Naive thymus-derived CD4-positive, alpha-beta T cell (primary cell): Measurements from ENCODE around the gene CISD3. TPM values are rescaled to one million over a fixed set of nuclear protein-coding genes. Genes with fewer than 3 reads are reported as not detected.

Source experiments
- ATAC-seq: fragments of 150-1000 bp; cut with Tn5 transposase; 2 replicates; pipeline ENCODE4 v1.10.0; 2021; ENCODE audit warnings: mild to moderate bottlenecking, moderate library complexity
- CTCF ChIA-PET: fragments of 350-600 bp; sonication (Branson Sonifier 250); formaldehyde crosslinking; loops from one replicate; lab custom pipeline; 2021; ENCODE audit warnings: antibody characterized with exemption; lab: Charles Lee
- POLR2A ChIA-PET: fragments of 350-600 bp; sonication (Branson Sonifier 250); formaldehyde crosslinking; loops from one replicate; lab custom pipeline; 2021; ENCODE audit warnings: antibody characterized with exemption, inconsistent platforms; lab: Charles Lee
- DNase-seq, 9 donors: peaks; one replicate each; pipeline versions ENCODE4 v3.0.0 to v3.0.0-alpha.2; 2020 to 2022; ENCODE audit warnings: mixed read lengths in 1 of 9
- H3K27ac ChIP-seq: one replicate; pipeline ENCODE4 v1.7.0; 2013; ENCODE audit warnings: mild to moderate bottlenecking, low read depth, low read length, moderate library complexity
- H3K27me3 ChIP-seq, 2 donors: one replicate each; pipeline ENCODE4 v1.7.0; 2013; ENCODE audit warnings: low read length in 2 of 2, mild to moderate bottlenecking in 2 of 2, moderate library complexity in 2 of 2; ENCODE audit not compliant: control insufficient read depth in 2 of 2, insufficient read depth in 2 of 2
- H3K36me3 ChIP-seq, 3 experiments: 1 replicate in 2 of 3; 2 replicates in 1 of 3; pipeline ENCODE4 v1.7.0; 2013; ENCODE audit warnings: low read length in 3 of 3, mild to moderate bottlenecking in 3 of 3, moderate library complexity in 1 of 3; ENCODE audit not compliant: insufficient read depth in 3 of 3, control insufficient read depth in 2 of 3
- H3K4me1 ChIP-seq, 2 donors: one replicate each; pipeline ENCODE4 v1.7.0; 2013; ENCODE audit warnings: low read length in 2 of 2, mild to moderate bottlenecking in 2 of 2, moderate library complexity in 1 of 2; ENCODE audit not compliant: control insufficient read depth in 2 of 2, insufficient read depth in 2 of 2
- H3K4me3 ChIP-seq: 2 replicates; pipeline ENCODE4 v1.7.0; 2013; ENCODE audit warnings: mild to moderate bottlenecking, low read length
- H3K9me3 ChIP-seq, 3 experiments: 1 replicate in 2 of 3; 2 replicates in 1 of 3; pipeline ENCODE4 v1.7.0; 2013; ENCODE audit warnings: low read length in 3 of 3; ENCODE audit not compliant: control insufficient read depth in 2 of 3
- H3K27ac Mint-ChIP-seq, 9 donors: one replicate each; pipeline ENCODE4 v1.8.0; 2020 to 2022; ENCODE audit warnings: mixed read lengths in 9 of 9, mild to moderate bottlenecking in 8 of 9, moderate library complexity in 5 of 9, inconsistent platforms in 2 of 9
- H3K27me3 Mint-ChIP-seq, 5 donors: one replicate each; pipeline ENCODE4 v1.8.0; 2021 to 2022; ENCODE audit warnings: mixed read lengths in 5 of 5, mild to moderate bottlenecking in 1 of 5
- H3K36me3 Mint-ChIP-seq, 5 donors: one replicate each; pipeline ENCODE4 v1.8.0; 2020 to 2022; ENCODE audit warnings: mixed read lengths in 5 of 5, mild to moderate bottlenecking in 3 of 5, inconsistent platforms in 1 of 5
- H3K4me1 Mint-ChIP-seq, 7 donors: one replicate each; pipeline ENCODE4 v1.8.0; 2020 to 2022; ENCODE audit warnings: mixed read lengths in 7 of 7, mild to moderate bottlenecking in 3 of 7, inconsistent platforms in 1 of 7
- H3K4me3 Mint-ChIP-seq, 10 donors: one replicate each; pipeline ENCODE4 v1.8.0; 2020 to 2022; ENCODE audit warnings: mild to moderate bottlenecking in 10 of 10, mixed read lengths in 10 of 10, moderate library complexity in 6 of 10, inconsistent platforms in 2 of 10
- H3K9me3 Mint-ChIP-seq, 11 donors: one replicate each; pipeline ENCODE4 v1.8.0; 2020 to 2022; ENCODE audit warnings: mixed read lengths in 11 of 11, mild to moderate bottlenecking in 4 of 11, inconsistent platforms in 1 of 11, moderate library complexity in 1 of 11
- intact Hi-C, 2 donors: fragments of 100-400 bp; cut with micrococcal nuclease; formaldehyde crosslinking; loops; one replicate each; pipeline ENCODE4 v1.15.1; 2023
- polyA plus RNA-seq, 2 donors: library from polyadenylated mRNA; unstranded; fragments of 300-500 nt; fragmentation: Illumina TruSeq; gene quantifications; one replicate each; pipeline ENCODE4 v1.2.3, GENCODE V29; 2021
- total RNA-seq, 6 experiments: library from RNA in 5 of 6; stranded (reverse) in 5 of 6; gene quantifications; 1 replicate in 5 of 6; 2 replicates in 1 of 6; pipeline ENCODE4 v1.2.3 and lab custom pipeline; 2021 to 2026

Gene CISD3
- total and polyA plus RNA-seq, 7 experiments from 2014 or later: 8.0 to 39.6 (median 16.6) TPM

DNA sequence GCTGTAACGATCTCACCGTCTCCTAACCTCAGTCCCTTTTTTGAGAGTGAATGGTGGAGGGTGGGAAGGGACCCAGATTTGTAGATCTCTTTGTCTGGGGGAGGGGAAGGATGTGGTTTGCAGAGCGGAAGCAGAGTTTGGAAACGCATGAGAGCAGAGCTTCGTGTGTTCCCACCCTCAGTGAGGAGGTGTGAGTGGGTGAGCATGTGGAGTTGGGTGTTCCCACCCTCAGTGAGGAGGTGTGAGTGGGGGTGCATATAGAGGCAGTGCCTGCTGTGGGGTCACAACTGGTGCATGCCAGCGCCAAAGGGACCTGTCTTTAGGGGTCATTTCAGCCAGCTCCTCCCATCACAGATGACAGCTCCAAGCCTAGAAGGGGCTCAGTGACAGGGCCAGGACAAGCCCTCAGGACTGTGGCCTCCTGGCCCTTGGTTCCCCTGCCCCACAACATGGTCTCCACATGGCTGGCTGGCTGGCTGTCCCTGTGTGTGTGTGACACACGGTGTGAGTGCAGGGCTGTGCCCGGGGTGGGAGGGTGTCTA lies 1.8 kb upstream of the CISD3 start:
- Histone ChIP-seq H3K27ac (peak overlapping the region; percentile 81), H3K27me3 (no peaks in the 10 kb centered on the region), H3K36me3 (peaks cover 0 to 23% (median 0%) of the 10 kb centered on the region in 3 experiments), H3K4me3 (peak overlapping the region; percentile 64), H3K9me3 (no peaks in the 10 kb centered on the region), H3K4me1 (peaks cover 39 to 57% of the 10 kb centered on the region in 2 donors)
- ChIA-PET POLR2A (interaction anchor here (0.6 to 15.9 kb wide), 15 partner anchors 11 to 1375 kb away, joined by 3 to 317 read pairs (median 4); partner anchors contain the start of genes EPOP, MLLT6, PSMB3 and RPL23), CTCF (interaction anchor here (1.0 to 2.6 kb wide), 14 partner anchors 12 to 126 kb away, joined by 3 to 14 read pairs (median 4); partner anchors contain the start of genes EPOP and MLLT6)
- DNase-seq (peak in 8 of 9 donors; percentile 68 to 88 (median 86)), ATAC-seq (peak; percentile 66)
- peak overlapping the region; percentile 89 to 94 (median 92) for H3K27ac Mint-ChIP-seq
- peaks cover 29 to 85% (median 69%) of the 10 kb centered on the region in 7 donors for H3K4me1 Mint-ChIP-seq
- peak overlapping the region; percentile 70 to 87 (median 77) for H3K4me3 Mint-ChIP-seq
- peaks cover 0 to 9% (median 0%) of the 10 kb centered on the region in 11 donors for H3K9me3 Mint-ChIP-seq
- H3K36me3 Mint-ChIP-seq: peaks cover 0 to 21% (median 0%) of the 10 kb centered on the region in 5 donors
- intact Hi-C loops: loop anchor here (1.0 to 2.0 kb wide), 4 partner anchors 10 to 170 kb away; partner anchors contain the start of gene MLLT6 (in 1 of the 2)
- peaks cover 0 to 2% (median 0%) of the 10 kb centered on the region in 5 donors for H3K27me3 Mint-ChIP-seq

- H3K4me1 Mint-ChIP-seq: peaks cover 37 to 89% (median 76%) of the 10 kb centered on the region in 7 donors
- H3K36me3 ChIP-seq: peaks cover 0 to 22% (median 0%) of the 10 kb centered on the region in 3 experiments
- peaks cover 0 to 21% (median 0%) of the 10 kb centered on the region in 5 donors for H3K36me3 Mint-ChIP-seq
- peak overlapping the region; percentile 63 for H3K4me3 ChIP-seq
- H3K27me3 Mint-ChIP-seq: peaks cover 0 to 2% (median 0%) of the 10 kb centered on the region in 5 donors
- ATAC-seq: no peak
- H3K9me3 ChIP-seq: no peaks in the 10 kb centered on the region
- H3K9me3 Mint-ChIP-seq: peaks cover 0 to 10% (median 0%) of the 10 kb centered on the region in 11 donors
- POLR2A ChIA-PET: interaction anchor here (0.9 to 15.9 kb wide), 8 partner anchors 10 to 1373 kb away, joined by 3 to 317 read pairs (median 8); partner anchors contain the start of genes EPOP, MLLT6, PSMB3 and RPL23
- intact Hi-C loops: loop anchor here in 1 of 2 donors (2.0 kb wide), 1 partner anchor 171 kb away; no protein-coding TSS in a partner anchor
- peak overlapping the region; percentile 70 to 87 (median 77) for H3K4me3 Mint-ChIP-seq
- peak overlapping the region in 8 of 9 donors; percentile 89 to 93 (median 91) for H3K27ac Mint-ChIP-seq
- DNase-seq: peak in 1 of 9 donors; percentile 7
- no peaks in the 10 kb centered on the region for H3K27me3 ChIP-seq
- CTCF ChIA-PET: interaction anchor here (0.5 to 2.6 kb wide), 9 partner anchors 13 to 893 kb away, joined by 3 to 14 read pairs (median 4); partner anchors contain the start of gene MLLT6
- peak overlapping the region; percentile 81 for H3K27ac ChIP-seq
- peaks cover 44 to 60% of the 10 kb centered on the region in 2 donors for H3K4me1 ChIP-seq
Measured at GRCh38 chr17:38729368-38729885, 714 bp upstream of the CISD3 start.

DNA sequence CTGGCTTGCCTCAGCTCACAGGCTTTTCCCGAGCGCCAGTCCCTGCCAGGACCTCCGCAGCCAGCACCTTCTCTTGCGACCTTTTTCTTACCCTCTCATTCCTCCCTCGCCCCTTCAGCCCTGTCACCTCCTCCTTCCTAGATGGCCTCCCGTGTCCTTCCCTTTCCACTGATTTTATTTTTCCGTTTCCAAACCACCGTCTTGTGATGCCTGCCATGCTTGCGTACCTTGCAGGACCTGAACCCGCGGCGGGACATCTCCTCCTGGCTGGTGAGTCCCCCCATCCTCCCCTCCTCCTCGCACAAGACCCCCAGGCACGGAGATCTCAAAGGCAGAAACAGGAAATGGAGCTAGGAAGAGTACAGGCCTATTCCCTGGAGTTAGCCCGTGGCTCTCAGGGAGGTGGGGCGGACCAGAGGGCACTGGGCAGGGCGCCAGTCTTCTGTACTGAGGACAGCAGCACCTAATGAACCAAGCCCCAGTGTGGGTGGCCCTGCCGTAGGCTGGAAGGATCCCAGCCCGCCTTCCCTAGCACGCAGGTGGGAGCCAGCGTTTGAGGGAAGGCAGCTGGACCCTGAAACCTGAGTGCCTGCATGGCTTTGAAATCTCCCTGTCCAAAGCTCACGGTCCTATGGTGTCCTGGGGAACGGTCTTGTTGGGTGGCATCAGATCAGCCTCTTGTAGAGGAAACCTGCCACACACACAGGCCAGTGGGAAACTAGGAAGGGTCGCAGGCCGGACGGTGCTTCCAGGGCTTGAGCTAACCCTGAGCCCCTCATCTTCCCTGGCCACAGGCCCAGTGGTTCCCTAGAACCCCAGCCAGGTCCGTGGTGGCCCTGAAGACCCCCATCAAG lies 612 bp downstream of the CISD3 start:
- Mint-ChIP-seq H3K4me3 (peak overlapping the region; percentile 87 to 99 (median 95)), H3K9me3 (peaks cover 0 to 10% (median 0%) of the 10 kb centered on the region in 11 donors), H3K27ac (peak overlapping the region; percentile 83 to 97 (median 93)), H3K36me3 (peaks cover 0 to 20% (median 0%) of the 10 kb centered on the region in 5 donors), H3K27me3 (peaks cover 0 to 2% (median 0%) of the 10 kb centered on the region in 5 donors), H3K4me1 (peaks cover 40 to 87% (median 78%) of the 10 kb centered on the region in 7 donors)
- POLR2A ChIA-PET: interaction anchor here (0.6 to 3.1 kb wide), 16 partner anchors 11 to 422 kb away, joined by 3 to 18 read pairs (median 4); partner anchors contain the start of genes EPOP, MLLT6 and PSMB3
- Histone ChIP-seq H3K4me1 (peaks cover 44 to 48% of the 10 kb centered on the region in 2 donors), H3K27ac (peak overlapping the region; percentile 73), H3K36me3 (peaks cover 0 to 10% (median 0%) of the 10 kb centered on the region in 3 experiments), H3K9me3 (no peaks in the 10 kb centered on the region), H3K4me3 (peak overlapping the region; percentile 78), H3K27me3 (no peaks in the 10 kb centered on the region)
- CTCF ChIA-PET: interaction anchor here (0.6 to 2.3 kb wide), 8 partner anchors 20 to 512 kb away, joined by 3 to 19 read pairs (median 5); no protein-coding TSS in a partner anchor
- no peak for ATAC-seq
- intact Hi-C loops: loop anchor here (1.0 kb wide), 3 partner anchors 22 to 53 kb away; partner anchors contain the start of gene PSMB3 (in 2 of the 2)
- peak in 3 of 9 donors; percentile 27 to 38 (median 36) for DNase-seq

DNA sequence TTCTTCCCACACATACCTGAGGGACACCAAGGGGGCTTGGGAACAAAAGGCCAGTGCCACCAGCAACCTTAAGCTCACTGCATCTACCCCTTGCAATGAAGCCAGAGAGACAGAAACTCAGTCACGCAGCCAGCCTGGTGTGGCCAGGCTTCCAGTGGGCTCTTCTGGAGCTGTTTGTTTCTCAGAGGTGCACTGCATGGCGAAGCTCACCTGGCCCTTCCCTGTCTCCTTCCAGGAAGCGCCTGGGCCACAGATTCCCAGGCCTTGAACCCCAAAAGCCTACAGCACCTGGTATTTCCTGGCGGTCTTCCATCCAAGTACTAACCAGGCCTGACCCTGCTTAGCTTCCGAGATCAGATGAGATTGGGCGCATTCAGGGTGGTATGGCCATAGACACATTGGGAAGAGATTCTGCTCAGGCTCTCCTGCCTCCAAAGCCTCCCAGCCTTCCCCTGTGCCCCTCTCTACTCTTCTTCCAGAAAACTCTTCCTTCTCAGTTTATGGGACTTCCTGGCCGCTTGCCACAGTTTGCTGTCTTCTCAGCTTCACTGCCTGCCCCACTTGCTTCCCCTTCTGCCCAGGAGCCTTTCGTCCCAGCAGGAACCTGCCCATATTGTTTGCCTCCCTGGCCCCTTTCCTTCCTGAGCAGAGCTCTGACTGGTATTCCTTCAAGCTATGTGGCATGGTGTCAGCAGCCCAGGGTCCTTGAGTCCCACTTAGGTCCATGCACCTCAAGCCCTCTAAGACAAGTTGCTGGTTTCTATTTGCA lies 1.6 kb downstream of the CISD3 start:
- H3K36me3 ChIP-seq: peaks cover 0 to 10% (median 0%) of the 10 kb centered on the region in 3 experiments
- H3K9me3 ChIP-seq: no peaks in the 10 kb centered on the region
- Mint-ChIP-seq H3K4me3 (peak overlapping the region; percentile 67 to 99 (median 95)), H3K9me3 (peaks cover 0 to 10% (median 0%) of the 10 kb centered on the region in 11 donors), H3K27me3 (peaks cover 0 to 2% (median 0%) of the 10 kb centered on the region in 5 donors), H3K27ac (peak overlapping the region; percentile 42 to 97 (median 90)), H3K4me1 (peaks cover 40 to 80% (median 75%) of the 10 kb centered on the region in 7 donors), H3K36me3 (peaks cover 0 to 18% (median 0%) of the 10 kb centered on the region in 5 donors)
- intact Hi-C loops: no loop called here
- CTCF ChIA-PET: interaction anchor here (1.0 to 2.3 kb wide), 7 partner anchors 21 to 221 kb away, joined by 3 to 19 read pairs (median 5); no protein-coding TSS in a partner anchor
- no peaks in the 10 kb centered on the region for H3K27me3 ChIP-seq
- POLR2A ChIA-PET: interaction anchor here (0.6 to 3.1 kb wide), 12 partner anchors 12 to 202 kb away, joined by 3 to 18 read pairs (median 4); partner anchors contain the start of genes EPOP, MLLT6 and PSMB3
- DNase-seq (no peak), ATAC-seq (no peak)
- no peak overlapping the region for H3K4me3 ChIP-seq
- peaks cover 44 to 48% of the 10 kb centered on the region in 2 donors for H3K4me1 ChIP-seq
- H3K27ac ChIP-seq: no peak overlapping the region
